Measurements from ENCODE around the gene KATNAL1.

Gene KATNAL1

DNA sequence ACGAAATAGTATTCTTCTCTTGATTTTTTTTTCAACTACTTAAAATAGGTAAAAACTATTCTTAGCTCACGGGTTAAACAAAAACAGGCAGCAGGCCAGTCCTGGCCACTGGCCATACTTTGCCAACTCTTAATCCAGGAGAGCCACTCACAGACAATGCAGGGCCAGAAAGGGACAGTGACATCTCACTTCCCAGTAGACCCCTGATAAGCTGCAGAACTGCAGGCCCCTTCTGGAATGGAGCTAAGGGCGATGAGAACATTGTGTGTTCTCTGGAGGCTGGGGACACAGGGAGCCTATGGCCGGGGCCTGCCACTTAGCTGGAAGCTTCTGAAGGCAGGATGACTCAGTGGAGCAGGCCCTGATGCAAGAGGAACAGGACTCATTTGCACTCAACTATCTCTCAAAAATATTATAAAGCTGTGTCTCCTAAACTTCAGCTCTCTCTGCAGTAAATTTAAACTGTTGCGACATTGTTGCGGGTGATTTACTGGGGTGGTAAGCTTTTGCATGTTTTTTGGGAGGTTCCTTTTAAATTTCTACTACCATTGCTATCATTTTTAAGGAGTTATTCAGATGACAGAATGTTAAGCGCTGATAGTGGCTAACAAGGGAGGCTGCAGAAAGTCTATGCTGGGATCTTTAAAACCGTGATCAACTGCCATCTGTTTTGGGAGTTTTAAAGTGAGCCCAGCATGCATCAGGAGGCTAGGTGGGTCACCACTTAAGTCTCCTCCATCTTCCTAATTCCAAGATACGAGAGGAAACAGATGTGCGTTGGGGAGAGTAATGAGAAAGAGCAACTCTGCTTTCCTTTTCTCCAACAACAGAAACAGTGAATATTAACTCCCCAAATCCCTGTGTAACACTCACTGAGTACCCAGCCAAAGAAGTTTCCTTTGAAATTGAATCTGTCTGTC is 33.2 kb upstream of the KATNAL1 start:
- DNase-seq (ENCODE audit: low spot score in 2 of 2) = no peak
- peaks cover 32% of the 10 kb centered on the region for H3K4me1 Mint-ChIP-seq
- no peaks in the 10 kb centered on the region for H3K27me3 Mint-ChIP-seq
- no peak overlapping the region for H3K27ac Mint-ChIP-seq (ENCODE audit: low read depth)
- peaks cover 3% of the 10 kb centered on the region for H3K36me3 Mint-ChIP-seq (ENCODE audit: insufficient read depth)
- ATAC-seq (replicated peaks; ENCODE audit: extremely low read depth, poor library complexity, severe bottlenecking) = no peak
- no peak overlapping the region for H3K4me3 Mint-ChIP-seq
- H3K9me3 Mint-ChIP-seq = no peaks in the 10 kb centered on the region

DNA sequence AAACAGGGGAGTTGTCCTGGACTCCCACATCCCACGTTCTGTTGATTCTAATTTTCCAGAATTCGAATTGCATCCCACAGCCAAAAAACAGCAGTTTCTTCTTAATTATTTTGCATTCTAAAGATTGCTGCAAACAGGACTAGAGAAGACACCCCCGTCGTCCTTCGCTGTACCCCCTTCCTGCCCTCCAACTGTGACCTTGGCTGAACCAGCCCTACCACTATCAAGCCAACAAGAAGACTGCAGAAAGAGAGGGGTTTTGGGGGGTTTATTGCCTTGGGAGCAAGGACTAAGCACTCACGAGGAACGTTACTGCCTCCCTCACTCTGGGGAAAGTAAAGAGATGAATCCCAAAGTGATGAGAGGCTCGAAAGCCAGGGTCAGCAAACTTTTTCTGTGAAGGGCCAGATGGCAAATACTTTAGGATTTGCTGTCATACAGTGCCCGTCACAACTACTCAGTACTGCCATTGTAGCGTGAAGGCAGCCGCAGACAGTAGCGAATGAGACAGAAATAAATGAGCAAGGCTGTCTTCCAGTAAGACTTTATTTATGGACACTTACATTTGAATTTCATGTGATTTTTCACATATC is 32.5 kb upstream of the KATNAL1 start:
- peaks cover 3% of the 10 kb centered on the region for H3K36me3 Mint-ChIP-seq (ENCODE audit: insufficient read depth)
- DNase-seq (ENCODE audit: low spot score in 2 of 2) = no peak
- peaks cover 25% of the 10 kb centered on the region for H3K4me1 Mint-ChIP-seq
- no peaks in the 10 kb centered on the region for H3K27me3 Mint-ChIP-seq
- H3K4me3 Mint-ChIP-seq = no peak overlapping the region
- H3K9me3 Mint-ChIP-seq = no peaks in the 10 kb centered on the region
- ATAC-seq (replicated peaks; ENCODE audit: extremely low read depth, poor library complexity, severe bottlenecking) = no peak
- no peak overlapping the region for H3K27ac Mint-ChIP-seq (ENCODE audit: low read depth)

DNA sequence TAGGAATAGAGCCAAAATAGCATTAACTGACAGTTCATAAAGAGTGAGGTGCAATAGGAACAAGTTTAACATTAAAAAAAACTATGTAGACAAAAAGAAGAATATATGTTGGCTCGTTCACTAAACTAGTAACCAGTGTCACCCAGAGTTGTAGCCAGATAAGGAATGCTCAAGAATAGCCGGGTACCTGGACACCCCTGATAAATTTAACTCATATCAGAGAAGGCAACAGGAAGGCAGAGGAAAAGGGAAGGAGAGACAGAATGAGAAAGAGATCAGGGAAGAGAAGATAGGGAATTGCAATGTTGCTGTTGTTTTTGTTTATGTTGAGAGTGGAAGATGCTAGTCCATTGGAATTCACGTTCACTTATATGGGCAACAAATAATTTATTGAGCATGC is 31.6 kb upstream of the KATNAL1 start:
- DNase-seq (ENCODE audit: low spot score in 2 of 2) = no peak
- no peaks in the 10 kb centered on the region for H3K27me3 Mint-ChIP-seq
- ATAC-seq (replicated peaks; ENCODE audit: extremely low read depth, poor library complexity, severe bottlenecking) = no peak
- H3K27ac Mint-ChIP-seq (ENCODE audit: low read depth) = no peak overlapping the region
- H3K9me3 Mint-ChIP-seq = no peaks in the 10 kb centered on the region
- H3K4me1 Mint-ChIP-seq = peaks cover 25% of the 10 kb centered on the region
- H3K36me3 Mint-ChIP-seq (ENCODE audit: insufficient read depth) = peaks cover 5% of the 10 kb centered on the region
- no peak overlapping the region for H3K4me3 Mint-ChIP-seq

DNA sequence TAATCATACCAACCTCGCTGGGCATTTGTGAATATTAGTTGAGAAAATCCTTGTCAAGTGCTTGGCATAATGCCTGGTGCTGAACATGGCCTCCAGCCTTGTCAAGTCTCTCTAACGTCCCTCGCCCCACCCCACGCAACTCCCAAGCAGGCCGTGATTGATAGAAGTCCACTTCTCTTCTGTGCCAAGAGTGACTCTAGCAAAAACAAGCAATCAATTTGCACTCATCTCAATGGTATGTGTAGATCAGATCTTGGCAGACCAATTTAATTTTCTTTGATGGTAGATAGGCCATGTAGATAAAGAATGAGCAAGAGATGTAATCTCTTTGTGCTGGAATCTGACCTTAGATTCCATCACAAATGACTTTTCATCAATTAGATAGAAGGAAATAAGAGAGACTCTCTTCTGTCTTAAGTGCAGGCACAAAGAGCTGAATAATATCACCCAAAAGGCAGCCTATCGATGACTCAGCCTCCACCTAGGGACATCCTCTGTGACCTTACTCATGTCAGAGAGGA is 31.0 kb upstream of the KATNAL1 start:
- Mint-ChIP-seq H3K4me3 (no peak overlapping the region), H3K27ac (ENCODE audit: low read depth) (no peak overlapping the region), H3K27me3 (no peaks in the 10 kb centered on the region), H3K4me1 (peaks cover 25% of the 10 kb centered on the region), H3K9me3 (no peaks in the 10 kb centered on the region), H3K36me3 (ENCODE audit: insufficient read depth) (peaks cover 3% of the 10 kb centered on the region)
- no peak for DNase-seq (ENCODE audit: low spot score in 2 of 2)
- ATAC-seq (replicated peaks; ENCODE audit: extremely low read depth, poor library complexity, severe bottlenecking) = no peak

DNA sequence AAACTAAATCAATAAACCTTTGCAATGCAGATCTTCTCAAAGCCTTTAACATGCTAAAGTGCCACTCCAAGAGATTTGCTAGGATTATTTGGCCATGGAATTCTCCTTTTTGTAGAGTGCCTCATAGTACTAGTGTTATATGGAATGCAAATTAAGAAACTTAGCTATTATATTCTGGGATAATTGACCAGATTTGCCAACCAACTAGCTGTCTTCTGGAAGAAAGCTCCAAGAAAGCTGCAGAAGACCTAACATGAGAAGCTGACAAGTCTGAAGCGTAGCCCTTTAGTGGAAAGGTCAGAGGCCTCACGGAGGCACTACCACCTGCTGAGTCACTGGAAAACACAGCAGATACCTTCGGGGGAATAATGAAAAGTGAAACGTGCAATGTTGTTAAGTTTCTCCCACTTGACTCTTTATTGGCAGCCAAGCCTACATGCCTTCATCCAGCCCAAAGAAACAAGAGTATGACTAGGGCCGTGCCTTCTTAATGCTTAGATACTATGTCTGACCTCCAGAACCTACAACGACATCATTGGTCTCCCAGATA is 29.8 kb upstream of the KATNAL1 start:
- peaks cover 17% of the 10 kb centered on the region for H3K4me1 Mint-ChIP-seq
- no peaks in the 10 kb centered on the region for H3K9me3 Mint-ChIP-seq
- ATAC-seq (replicated peaks; ENCODE audit: extremely low read depth, poor library complexity, severe bottlenecking) (no peak), DNase-seq (ENCODE audit: low spot score in 2 of 2) (no peak)
- H3K36me3 Mint-ChIP-seq (ENCODE audit: insufficient read depth) = peaks cover 3% of the 10 kb centered on the region
- no peak overlapping the region for H3K4me3 Mint-ChIP-seq
- H3K27me3 Mint-ChIP-seq = no peaks in the 10 kb centered on the region
- H3K27ac Mint-ChIP-seq (ENCODE audit: low read depth) = no peak overlapping the region

DNA sequence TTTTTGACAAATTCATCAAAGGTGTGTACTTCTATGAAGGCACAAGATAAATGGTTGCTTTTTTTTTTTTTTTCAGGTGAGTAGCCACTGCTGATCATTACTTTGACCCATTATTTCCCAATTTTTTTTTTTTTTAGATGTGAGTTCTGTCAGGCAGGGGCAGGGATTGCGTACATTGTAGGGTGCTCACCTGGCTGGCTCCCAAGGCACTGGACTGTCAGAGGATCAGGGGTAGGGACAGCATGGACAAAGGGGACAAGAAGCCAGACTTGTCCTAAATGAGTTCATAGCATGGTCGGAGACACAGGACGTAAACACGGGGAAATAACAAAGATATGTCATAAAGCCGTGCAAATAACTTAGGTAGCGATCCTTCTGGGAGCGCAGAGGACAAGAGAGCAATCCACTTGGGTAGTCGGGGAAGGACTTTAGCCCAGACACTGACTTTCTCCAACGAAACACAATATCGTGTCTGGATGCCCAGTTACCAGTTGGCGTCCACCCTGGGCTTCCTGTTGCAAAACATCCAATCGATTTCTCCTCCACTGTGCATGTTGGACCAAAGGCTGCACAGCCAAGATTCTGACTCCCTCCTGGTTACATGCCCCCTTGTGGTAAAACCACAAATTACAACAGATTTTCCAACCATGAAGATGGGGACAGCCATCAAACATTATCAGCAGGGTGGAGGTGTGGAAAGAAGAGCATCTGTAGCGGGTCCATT is 27.5 kb upstream of the KATNAL1 start:
- H3K27me3 Mint-ChIP-seq = no peaks in the 10 kb centered on the region
- peaks cover 13% of the 10 kb centered on the region for H3K4me1 Mint-ChIP-seq
- DNase-seq (ENCODE audit: low spot score in 2 of 2) (peak in 1 of 2 donors; percentile 15), ATAC-seq (replicated peaks; ENCODE audit: extremely low read depth, poor library complexity, severe bottlenecking) (no peak)
- H3K36me3 Mint-ChIP-seq (ENCODE audit: insufficient read depth) = peaks cover 3% of the 10 kb centered on the region
- H3K4me3 Mint-ChIP-seq = no peak overlapping the region
- no peaks in the 10 kb centered on the region for H3K9me3 Mint-ChIP-seq
- H3K27ac Mint-ChIP-seq (ENCODE audit: low read depth) = no peak overlapping the region

GRCh38 chr13:30333616-30334015 is 26.3 kb upstream of the KATNAL1 start:
- Mint-ChIP-seq H3K9me3 (no peaks in the 10 kb centered on the region), H3K27ac (ENCODE audit: low read depth) (no peak overlapping the region), H3K4me1 (peaks cover 9% of the 10 kb centered on the region), H3K4me3 (no peak overlapping the region), H3K36me3 (ENCODE audit: insufficient read depth) (peaks cover 2% of the 10 kb centered on the region), H3K27me3 (no peaks in the 10 kb centered on the region)
- DNase-seq (ENCODE audit: low spot score in 2 of 2) (no peak), ATAC-seq (replicated peaks; ENCODE audit: extremely low read depth, poor library complexity, severe bottlenecking) (no peak)

GRCh38 chr13:30332456-30333143 is 25.2 kb upstream of the KATNAL1 start:
- Mint-ChIP-seq H3K9me3 (no peaks in the 10 kb centered on the region), H3K4me1 (peaks cover 9% of the 10 kb centered on the region), H3K36me3 (ENCODE audit: insufficient read depth) (peaks cover 2% of the 10 kb centered on the region), H3K27me3 (no peaks in the 10 kb centered on the region), H3K4me3 (no peak overlapping the region), H3K27ac (ENCODE audit: low read depth) (no peak overlapping the region)
- no peak for ATAC-seq (replicated peaks; ENCODE audit: extremely low read depth, poor library complexity, severe bottlenecking)
- DNase-seq (ENCODE audit: low spot score in 2 of 2) = no peak

GRCh38 chr13:30331331-30331771 is 24.0 kb upstream of the KATNAL1 start:
- ATAC-seq (replicated peaks; ENCODE audit: extremely low read depth, poor library complexity, severe bottlenecking) (no peak), DNase-seq (ENCODE audit: low spot score in 2 of 2) (no peak)
- Mint-ChIP-seq H3K9me3 (no peaks in the 10 kb centered on the region), H3K36me3 (ENCODE audit: insufficient read depth) (peaks cover 2% of the 10 kb centered on the region), H3K4me3 (no peak overlapping the region), H3K27ac (ENCODE audit: low read depth) (no peak overlapping the region), H3K27me3 (no peaks in the 10 kb centered on the region), H3K4me1 (peaks cover under 1% of the 10 kb centered on the region)

DNA sequence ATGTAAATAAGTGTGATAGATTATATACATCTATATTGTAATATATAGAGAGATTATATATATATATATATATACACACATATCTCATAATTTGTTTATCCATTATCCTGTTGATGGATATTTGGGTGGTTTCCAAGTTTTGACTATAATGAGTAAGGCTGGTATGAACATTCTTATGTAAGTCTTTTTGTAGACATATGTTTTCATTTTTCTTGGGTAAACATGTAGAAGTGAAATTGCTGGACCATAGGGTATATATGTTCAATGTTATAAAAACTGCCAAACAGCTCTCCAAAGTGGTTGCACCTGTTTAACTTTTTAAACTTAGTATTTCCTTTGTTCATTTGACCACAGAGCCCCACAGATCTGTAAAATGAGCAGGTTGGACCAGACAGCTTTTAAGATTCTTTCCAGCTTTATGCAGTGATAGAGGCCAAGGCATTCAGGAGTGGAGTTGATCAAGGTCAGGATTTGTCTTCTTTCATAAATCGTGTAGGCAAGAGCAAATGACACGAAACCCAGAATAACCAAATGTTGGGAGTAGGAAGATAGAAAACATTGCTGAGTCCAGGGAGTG is 21.7 kb upstream of the KATNAL1 start:
- Mint-ChIP-seq H3K36me3 (ENCODE audit: insufficient read depth) (no peaks in the 10 kb centered on the region), H3K9me3 (no peaks in the 10 kb centered on the region), H3K27ac (ENCODE audit: low read depth) (no peak overlapping the region), H3K4me1 (peaks cover 9% of the 10 kb centered on the region), H3K4me3 (no peak overlapping the region), H3K27me3 (no peaks in the 10 kb centered on the region)
- DNase-seq (ENCODE audit: low spot score in 2 of 2) (no peak), ATAC-seq (replicated peaks; ENCODE audit: extremely low read depth, poor library complexity, severe bottlenecking) (no peak)

DNA sequence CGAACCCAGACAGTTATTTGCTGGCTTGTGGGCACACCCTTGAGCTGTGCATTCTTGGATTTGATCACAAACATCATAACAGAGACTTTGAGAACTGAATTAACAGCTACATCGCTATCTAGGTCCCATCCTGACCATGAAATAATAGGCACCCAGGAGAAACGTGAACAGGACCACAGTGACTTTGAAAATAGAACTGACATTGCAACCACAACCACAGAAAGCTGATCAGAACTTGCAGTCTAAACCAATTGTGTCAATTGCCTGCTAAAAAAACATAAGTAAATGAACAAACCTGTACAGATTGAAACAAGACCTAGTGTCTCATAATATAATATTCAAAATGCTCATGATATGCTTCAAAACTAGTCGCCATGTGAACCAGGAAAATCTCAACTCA is 18.3 kb upstream of the KATNAL1 start:
- ATAC-seq (replicated peaks; ENCODE audit: extremely low read depth, poor library complexity, severe bottlenecking) (no peak), DNase-seq (ENCODE audit: low spot score in 2 of 2) (no peak)
- Mint-ChIP-seq H3K4me3 (no peak overlapping the region), H3K9me3 (no peaks in the 10 kb centered on the region), H3K27me3 (no peaks in the 10 kb centered on the region), H3K4me1 (peaks cover 18% of the 10 kb centered on the region), H3K27ac (ENCODE audit: low read depth) (no peak overlapping the region), H3K36me3 (ENCODE audit: insufficient read depth) (no peaks in the 10 kb centered on the region)

DNA sequence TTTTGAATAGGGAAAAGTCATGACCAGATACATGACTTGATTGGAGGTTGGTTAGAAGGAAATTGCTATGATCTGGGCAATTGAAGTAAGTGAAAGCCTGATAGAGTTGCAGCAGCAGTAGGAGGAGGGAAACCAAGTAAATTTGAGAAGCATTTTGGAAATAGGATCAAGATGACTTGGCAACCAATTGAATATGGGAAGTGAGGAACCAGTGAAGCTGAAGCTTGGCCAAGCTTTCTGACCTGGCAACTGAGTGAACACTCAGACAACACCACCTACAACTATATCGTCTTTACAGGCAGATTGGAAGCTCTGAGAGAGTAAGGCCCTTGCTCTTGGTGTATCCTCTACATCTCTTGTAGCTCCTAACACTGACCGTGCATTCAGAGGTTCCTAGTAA is 16.2 kb upstream of the KATNAL1 start:
- DNase-seq (ENCODE audit: low spot score in 2 of 2) (no peak), ATAC-seq (replicated peaks; ENCODE audit: extremely low read depth, poor library complexity, severe bottlenecking) (no peak)
- H3K4me3 Mint-ChIP-seq = no peak overlapping the region
- H3K27me3 Mint-ChIP-seq = no peaks in the 10 kb centered on the region
- peaks cover 18% of the 10 kb centered on the region for H3K4me1 Mint-ChIP-seq
- H3K9me3 Mint-ChIP-seq = no peaks in the 10 kb centered on the region
- H3K27ac Mint-ChIP-seq (ENCODE audit: low read depth) = no peak overlapping the region
- H3K36me3 Mint-ChIP-seq (ENCODE audit: insufficient read depth) = no peaks in the 10 kb centered on the region

Data from central memory CD8-positive, alpha-beta T cell (primary cell).